ENCODE results near the gene CYP11A1.

The CYP11A1 gene

DNA sequence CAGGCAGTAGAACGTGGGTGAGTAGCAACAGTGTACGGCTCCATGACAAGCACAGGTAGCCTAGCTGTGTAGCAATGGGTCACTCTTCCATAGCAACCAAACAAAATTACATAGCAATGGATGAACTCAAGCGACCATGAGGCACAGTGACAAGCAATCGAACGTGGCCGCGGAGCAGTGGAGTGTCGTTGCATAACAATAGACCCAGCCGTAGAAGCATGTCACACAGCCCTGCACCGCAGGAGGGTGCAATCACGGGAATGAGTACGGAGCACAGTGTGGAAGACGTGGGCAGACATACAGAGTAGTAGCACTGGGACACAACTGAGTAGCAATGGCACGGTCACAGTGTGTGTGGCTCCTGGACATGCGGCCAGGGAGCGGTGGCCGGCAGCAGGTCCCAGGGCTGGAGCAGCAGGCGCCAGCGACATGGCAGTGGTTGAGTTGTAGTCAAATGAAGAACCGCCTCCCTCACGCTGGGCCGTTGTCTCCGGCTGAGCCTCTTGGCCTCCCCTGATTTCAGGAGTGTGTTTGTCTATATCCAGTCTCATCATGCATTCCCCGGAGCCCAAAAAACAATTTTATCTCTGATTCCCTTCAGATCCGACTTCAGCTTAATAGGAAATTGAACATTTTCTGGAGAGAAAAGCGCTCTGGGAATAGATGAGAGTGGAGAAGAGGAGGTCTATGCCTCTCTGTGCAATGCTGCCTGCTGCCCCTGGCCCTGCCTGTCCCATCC, 67.2 kb downstream of the CYP11A1 start:
- DNase-seq (ENCODE audit: low read depth), result no peak

- DNase-seq (ENCODE audit: low read depth), result no peak
Measured at GRCh38 chr15:74297887-74298286, 69.6 kb downstream of the CYP11A1 start.

DNA sequence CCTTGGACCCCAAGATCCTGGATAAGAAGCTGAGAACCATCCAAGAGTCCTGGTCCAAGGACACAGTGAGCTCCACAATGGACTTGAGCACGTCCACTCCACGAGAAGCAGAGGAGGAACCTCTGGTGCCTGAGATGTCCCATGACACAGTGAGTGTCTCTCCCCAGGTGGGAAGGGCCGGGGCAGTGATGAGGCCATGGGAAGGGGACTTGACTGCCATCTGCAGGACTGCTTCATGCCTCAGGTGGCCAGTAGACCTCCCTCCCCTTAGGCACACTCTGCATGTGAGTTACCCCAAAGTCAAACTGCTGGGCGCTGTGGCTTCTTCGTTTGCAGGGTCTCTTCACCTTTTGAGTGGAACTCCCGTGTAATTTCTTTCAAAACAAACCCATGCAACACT, 71.6 kb downstream of the CYP11A1 start:
- DNase-seq (ENCODE audit: low read depth), result no peak

DNA sequence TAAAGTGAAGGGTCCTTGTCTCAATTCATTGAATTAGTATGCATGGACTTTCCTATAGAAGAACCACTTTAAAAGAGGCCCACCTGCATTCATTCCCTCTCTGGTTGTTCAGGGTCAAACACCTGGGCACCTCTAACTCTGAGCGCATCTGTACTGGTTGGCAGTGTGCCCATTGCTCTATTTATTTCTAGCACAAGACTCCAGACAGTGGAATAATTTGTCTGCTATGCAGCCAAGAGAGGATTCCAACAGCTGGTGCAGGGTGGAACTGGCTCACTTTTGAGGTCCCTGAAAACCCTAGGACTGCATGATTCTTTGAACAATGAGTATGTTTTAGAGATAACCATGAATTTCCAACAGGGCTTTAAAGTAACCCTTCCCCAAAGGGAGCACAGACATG, 73.4 kb downstream of the CYP11A1 start:
- no peak for DNase-seq (ENCODE audit: low read depth)

- DNase-seq (ENCODE audit: low read depth), result no peak
Measured at GRCh38 chr15:74293021-74293810, 74.2 kb downstream of the CYP11A1 start.

DNA sequence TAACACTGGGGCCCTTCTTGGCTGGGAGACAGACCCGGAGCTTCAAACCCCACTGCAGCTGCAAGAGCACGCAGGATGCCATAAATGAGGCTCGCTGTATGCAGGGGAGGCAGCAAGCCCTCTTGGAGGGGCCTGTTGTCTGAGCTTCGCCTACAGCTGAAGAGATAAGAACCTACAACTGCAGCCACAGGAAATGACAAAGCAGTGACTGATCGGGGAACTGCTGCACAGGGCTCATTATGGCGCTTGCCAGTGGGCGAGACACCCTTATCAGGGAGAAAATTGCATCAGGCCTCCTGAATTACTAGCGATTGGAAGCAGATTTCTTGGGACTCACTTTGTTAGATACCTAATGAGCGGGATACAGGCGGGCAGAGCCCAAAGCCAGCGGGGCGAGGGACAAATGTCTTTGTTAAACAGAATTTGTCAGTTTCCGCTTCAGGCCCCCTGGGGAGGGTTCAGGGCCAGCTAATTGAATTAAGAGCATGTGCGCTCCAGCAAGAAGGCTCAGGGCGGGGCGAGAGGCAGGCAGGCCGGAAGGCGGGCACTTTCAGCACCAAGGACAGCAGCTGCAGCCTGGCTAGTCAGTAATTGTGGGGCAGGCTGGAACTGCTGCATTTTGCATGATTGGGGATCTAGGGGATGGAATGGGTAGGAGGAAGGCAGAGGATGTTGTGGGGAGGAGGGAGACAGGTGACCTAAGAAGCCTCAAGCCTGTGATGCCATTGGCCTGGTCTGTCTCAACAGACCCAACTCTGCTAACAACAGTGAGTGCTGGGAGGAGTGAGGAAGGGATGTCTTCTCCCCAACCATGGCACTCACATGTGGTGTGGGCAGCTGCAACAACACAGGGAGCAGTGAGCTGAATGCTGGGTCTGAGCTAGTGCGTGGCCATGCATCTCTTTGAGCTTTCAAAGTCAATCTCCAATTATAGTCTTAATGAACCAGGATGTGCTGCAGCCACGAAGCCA, 76.1 kb downstream of the CYP11A1 start:
- DNase-seq (ENCODE audit: low read depth), result no peak

DNA sequence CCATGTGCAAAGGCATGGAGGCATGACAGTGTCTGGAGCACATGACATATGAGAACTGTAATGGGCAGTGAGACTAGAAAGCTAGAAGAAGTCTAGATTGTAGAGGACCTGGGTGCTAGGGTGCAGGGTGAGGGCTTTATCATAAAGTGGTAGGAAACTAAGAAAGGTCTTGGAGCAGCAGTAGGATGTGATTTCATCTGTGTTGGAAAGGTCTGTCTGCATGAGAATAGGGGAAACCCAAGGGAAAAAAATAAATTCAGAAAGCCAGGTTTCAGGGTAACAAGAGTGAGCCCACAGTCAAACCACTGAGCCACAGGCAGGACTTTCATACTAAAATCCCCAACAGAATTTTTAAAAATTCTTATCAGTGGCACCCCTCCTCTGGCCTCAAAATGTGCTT, 76.8 kb downstream of the CYP11A1 start:
- no peak for DNase-seq (ENCODE audit: low read depth)

DNA sequence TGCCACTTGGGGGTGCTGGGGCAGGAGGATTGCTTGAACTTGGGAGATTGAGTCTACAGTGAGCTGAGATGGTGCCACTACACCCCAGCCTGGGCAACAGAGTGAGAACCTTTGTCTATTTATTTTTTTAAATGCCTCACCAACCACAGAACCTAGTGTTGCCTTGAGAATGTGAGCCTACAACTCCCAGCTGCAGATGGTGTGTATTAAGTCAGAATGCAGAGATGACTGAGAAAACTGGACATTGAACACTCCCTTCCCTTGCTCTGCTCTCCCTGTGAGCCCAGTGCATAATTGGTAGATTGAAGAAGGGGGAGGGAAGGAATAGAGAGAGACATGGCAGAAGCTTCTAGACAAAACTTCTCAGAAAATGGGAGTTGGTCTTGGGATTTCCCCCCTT, 77.8 kb downstream of the CYP11A1 start:
- no peak for DNase-seq (ENCODE audit: low read depth)

All from T-helper 22 cell (primary cell).